SK-N-SH treated with all-trans-retinoic acid at 6 μM for 48 hours (cell line): ENCODE results near the gene CETP.

Experiments used
- ATAC-seq: fragments of 200-7000 bp; cut with Tn5 transposase; 3 replicates; pipeline ENCODE4 v1.9.1; 2020; ENCODE audit warnings: mild to moderate bottlenecking, moderate library complexity
- CREB5 ChIP-seq: fragments of 250-450 bp; sonication (Bioruptor Pico); IDR thresholded peaks from 2 replicates; pipeline ENCODE4 v1.5.1; 2020; ENCODE audit warnings: low read depth, mild to moderate bottlenecking, moderate library complexity
- CSRNP3 ChIP-seq: fragments of 250-450 bp; sonication (Bioruptor Pico); IDR thresholded peaks from 2 replicates; pipeline ENCODE4 v1.5.1; 2021; ENCODE audit warnings: mild to moderate bottlenecking, moderate library complexity
- ESRRG ChIP-seq: fragments of 250-450 bp; sonication (Bioruptor Pico); IDR thresholded peaks from 2 replicates; pipeline ENCODE4 v1.6.1; 2021; ENCODE audit warnings: mild to moderate bottlenecking
- GLIS3 ChIP-seq: fragments of 250-450 bp; sonication (Bioruptor Pico); IDR thresholded peaks from 2 replicates; pipeline ENCODE4 v1.5.0; 2020; ENCODE audit warnings: mild to moderate bottlenecking, moderate library complexity
- OSR1 ChIP-seq: fragments of 250-450 bp; sonication (Bioruptor Pico); IDR thresholded peaks from 2 replicates; pipeline ENCODE4 v1.8.0; 2022; ENCODE audit warnings: moderate library complexity, mild to moderate bottlenecking, inconsistent platforms
- PATZ1 ChIP-seq: fragments of 250-450 bp; sonication (Bioruptor Pico); IDR thresholded peaks from 2 replicates; pipeline ENCODE4 v1.8.0; 2020; ENCODE audit warnings: mild to moderate bottlenecking, moderate library complexity, borderline replicate concordance
- POU6F1 ChIP-seq: fragments of 250-450 bp; sonication (Bioruptor Pico); IDR thresholded peaks from 2 replicates; pipeline ENCODE4 v1.8.0; 2021; ENCODE audit warnings: low read depth, mild to moderate bottlenecking, moderate library complexity, borderline replicate concordance
- PPARA ChIP-seq: fragments of 250-450 bp; sonication (Bioruptor Pico); IDR thresholded peaks from 2 replicates; pipeline ENCODE4 v1.5.0; 2020; ENCODE audit warnings: mild to moderate bottlenecking, borderline replicate concordance
- RARB ChIP-seq: fragments of 250-450 bp; sonication (Bioruptor Pico); IDR thresholded peaks from 2 replicates; pipeline ENCODE4 v1.8.0; 2021; ENCODE audit warnings: mild to moderate bottlenecking, moderate library complexity
- SNAI2 ChIP-seq: fragments of 250-450 bp; sonication (Bioruptor Pico); IDR thresholded peaks from 2 replicates; pipeline ENCODE4 v1.5.0; 2020; ENCODE audit warnings: mild to moderate bottlenecking, moderate library complexity
- TCF4 ChIP-seq: fragments of 250-450 bp; sonication (Bioruptor Pico); IDR thresholded peaks from 2 replicates; pipeline ENCODE4 v1.8.0; 2021; ENCODE audit warnings: mild to moderate bottlenecking, moderate library complexity, borderline replicate concordance
- TOX ChIP-seq: fragments of 250-450 bp; sonication (Bioruptor Pico); IDR thresholded peaks from 2 replicates; pipeline ENCODE4 v1.8.0; 2021; ENCODE audit warnings: mild to moderate bottlenecking, moderate library complexity, borderline replicate concordance
- TSHZ2 ChIP-seq: fragments of 250-450 bp; sonication (Bioruptor Pico); IDR thresholded peaks from 2 replicates; pipeline ENCODE4 v1.5.0; 2020; ENCODE audit warnings: mild to moderate bottlenecking, moderate library complexity
- ZC3H10 ChIP-seq: fragments of 250-450 bp; sonication (Bioruptor Pico); IDR thresholded peaks from 2 replicates; pipeline ENCODE4 v1.5.1; 2021; ENCODE audit warnings: mild to moderate bottlenecking, moderate library complexity
- ZFP3 ChIP-seq: fragments of 250-450 bp; sonication (Bioruptor Pico); IDR thresholded peaks from 2 replicates; pipeline ENCODE4 v1.5.0; 2020; ENCODE audit warnings: mild to moderate bottlenecking, moderate library complexity
- ZNF8 ChIP-seq: fragments of 450-650 bp; formaldehyde crosslinking; IDR thresholded peaks from 2 replicates; pipeline ENCODE4 v1.5.0; 2020; ENCODE audit warnings: mild to moderate bottlenecking, moderate library complexity

Gene CETP

GRCh38 chr16:56914896-56915295 lies 46.9 kb upstream of the CETP start:
- TF ChIP-seq GLIS3: no peak
- no peak for TF ChIP-seq OSR1
- no peak for TF ChIP-seq TOX (CRISPR knock-in tag)
- no peak for TF ChIP-seq POU6F1
- no peak for TF ChIP-seq ZNF8 (CRISPR knock-in tag)
- no peak for TF ChIP-seq PPARA
- TF ChIP-seq RARB (CRISPR knock-in tag): no peak
- no peak for ATAC-seq

GRCh38 chr16:56915336-56916119 lies 46.2 kb upstream of the CETP start:
- ATAC-seq: no peak

GRCh38 chr16:56916571-56917403 lies 45.0 kb upstream of the CETP start:
- no peak for ATAC-seq
- no peak for TF ChIP-seq CREB5 (CRISPR knock-in tag)
- no peak for TF ChIP-seq ZNF8 (CRISPR knock-in tag)
- TF ChIP-seq SNAI2 (CRISPR knock-in tag): no peak
- no peak for TF ChIP-seq ZC3H10
- no peak for TF ChIP-seq CSRNP3 (CRISPR knock-in tag)
- TF ChIP-seq PATZ1 (CRISPR knock-in tag): no peak

More at GRCh38 chr16:56915336-56916119, 46.2 kb upstream of the CETP start:
- TF ChIP-seq TSHZ2 (no peak), ESRRG (CRISPR knock-in tag) (no peak), TOX (CRISPR knock-in tag) (no peak), CSRNP3 (CRISPR knock-in tag) (no peak), ZC3H10 (no peak), GLIS3 (no peak), TCF4 (no peak), ZFP3 (CRISPR knock-in tag) (no peak), POU6F1 (no peak)
